GM12891 (cell line): Measurements from ENCODE around the gene ATP23.

Source experiments
- PAX5 ChIP-seq: IDR thresholded peaks from 2 replicates; pipeline ENCODE4 v1.6.1; 2011; ENCODE audit warnings: low read length, moderate library complexity, mild to moderate bottlenecking; ENCODE audit not compliant: insufficient read depth, severe bottlenecking
- POLR2A ChIP-seq: IDR thresholded peaks from 2 replicates; pipeline ENCODE4 v1.6.1; 2011; ENCODE audit warnings: low read depth, low read length, control low read depth
- POLR2AphosphoS5 ChIP-seq: IDR thresholded peaks from 2 replicates; pipeline ENCODE4 v1.6.1; 2011; ENCODE audit warnings: low read depth, low read length, control low read depth
- TAF1 ChIP-seq: IDR thresholded peaks from 2 replicates; pipeline ENCODE4 v1.6.1; 2011; ENCODE audit warnings: low read depth, low read length, control low read depth

DNA sequence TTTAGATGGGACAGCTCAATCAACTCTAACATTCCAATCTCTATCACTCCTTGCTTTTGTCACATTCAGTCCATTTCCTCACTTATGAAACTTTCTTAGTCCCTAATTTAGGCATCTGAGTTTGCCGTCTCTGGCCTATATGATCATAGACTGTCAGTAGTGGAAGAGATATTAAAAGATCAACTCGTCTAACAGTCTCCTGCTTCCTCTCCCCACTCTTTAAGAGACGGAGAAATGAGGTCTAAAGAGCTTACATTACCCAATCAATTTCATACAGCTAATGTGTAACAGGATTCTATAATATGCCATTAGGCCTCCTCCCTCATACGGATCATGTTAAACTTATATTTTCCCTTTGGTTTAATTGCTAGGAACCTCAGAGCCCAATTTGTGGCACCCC lies 6.5 kb upstream of the ATP23 start:
- TF ChIP-seq POLR2A (no peak), PAX5 (no peak), TAF1 (no peak), POLR2AphosphoS5 (no peak)
